C4-2B (cell line): Measurements from ENCODE around the gene DDRGK1.

Experiments used
- H3K27ac ChIP-seq: fragments of 450-650 bp; 2 replicates; pipeline ENCODE4 v1.5.1; 2017
- ZFX ChIP-seq: fragments of 450-650 bp; IDR thresholded peaks from 2 replicates; pipeline ENCODE4 v1.6.1; 2017
- TF ChIP-seq, protein P1 (sequence below): fragments of 450-650 bp; conservative IDR thresholded peaks from 2 replicates; pipeline ENCODE4 v1.5.1; 2017; ENCODE audit warnings: mild to moderate bottlenecking

DDRGK1 gene

DNA sequence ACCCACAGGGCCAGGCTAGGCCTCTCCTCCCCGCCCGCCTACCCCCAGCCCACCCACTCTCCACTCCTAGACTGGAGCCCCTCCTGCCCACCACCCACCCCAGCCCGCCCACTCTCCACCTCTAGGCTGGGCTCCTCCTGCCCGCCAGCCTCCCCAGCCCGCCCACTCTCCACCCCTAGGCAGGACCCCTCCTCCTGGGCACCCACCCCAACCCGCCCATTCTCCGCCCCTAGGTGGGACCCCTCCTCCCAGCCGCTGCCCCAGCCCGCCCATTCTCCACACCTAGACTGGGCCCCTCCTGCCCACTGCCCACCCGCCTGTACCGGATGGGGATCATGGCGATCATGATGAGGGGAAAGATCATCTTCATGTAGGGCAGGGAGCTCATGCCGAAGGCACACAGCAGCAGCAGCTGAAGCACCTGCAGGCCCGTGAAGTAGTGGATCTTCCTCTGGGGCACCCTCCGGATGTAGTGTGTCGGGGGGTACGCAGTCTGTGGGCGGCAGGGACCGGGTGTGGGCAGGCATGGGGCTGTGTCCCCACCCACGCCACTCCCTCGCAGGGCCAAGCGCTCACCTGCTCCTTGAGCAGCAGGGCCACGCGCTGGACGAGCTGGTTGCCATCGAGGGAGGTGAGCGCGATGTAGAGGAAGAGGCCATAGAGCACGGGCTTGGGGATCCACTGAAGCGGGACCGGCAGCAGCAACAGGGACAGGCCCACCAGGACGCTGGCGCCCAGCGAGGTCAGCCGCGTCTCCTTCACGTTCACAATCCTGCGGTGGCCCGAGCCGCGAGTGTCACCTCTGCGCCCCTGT is 23.7 kb upstream of the DDRGK1 start:
- no peak for TF ChIP-seq ZFX
- TF ChIP-seq, protein P1, sequence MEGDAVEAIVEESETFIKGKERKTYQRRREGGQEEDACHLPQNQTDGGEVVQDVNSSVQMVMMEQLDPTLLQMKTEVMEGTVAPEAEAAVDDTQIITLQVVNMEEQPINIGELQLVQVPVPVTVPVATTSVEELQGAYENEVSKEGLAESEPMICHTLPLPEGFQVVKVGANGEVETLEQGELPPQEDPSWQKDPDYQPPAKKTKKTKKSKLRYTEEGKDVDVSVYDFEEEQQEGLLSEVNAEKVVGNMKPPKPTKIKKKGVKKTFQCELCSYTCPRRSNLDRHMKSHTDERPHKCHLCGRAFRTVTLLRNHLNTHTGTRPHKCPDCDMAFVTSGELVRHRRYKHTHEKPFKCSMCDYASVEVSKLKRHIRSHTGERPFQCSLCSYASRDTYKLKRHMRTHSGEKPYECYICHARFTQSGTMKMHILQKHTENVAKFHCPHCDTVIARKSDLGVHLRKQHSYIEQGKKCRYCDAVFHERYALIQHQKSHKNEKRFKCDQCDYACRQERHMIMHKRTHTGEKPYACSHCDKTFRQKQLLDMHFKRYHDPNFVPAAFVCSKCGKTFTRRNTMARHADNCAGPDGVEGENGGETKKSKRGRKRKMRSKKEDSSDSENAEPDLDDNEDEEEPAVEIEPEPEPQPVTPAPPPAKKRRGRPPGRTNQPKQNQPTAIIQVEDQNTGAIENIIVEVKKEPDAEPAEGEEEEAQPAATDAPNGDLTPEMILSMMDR, result no peak

DNA sequence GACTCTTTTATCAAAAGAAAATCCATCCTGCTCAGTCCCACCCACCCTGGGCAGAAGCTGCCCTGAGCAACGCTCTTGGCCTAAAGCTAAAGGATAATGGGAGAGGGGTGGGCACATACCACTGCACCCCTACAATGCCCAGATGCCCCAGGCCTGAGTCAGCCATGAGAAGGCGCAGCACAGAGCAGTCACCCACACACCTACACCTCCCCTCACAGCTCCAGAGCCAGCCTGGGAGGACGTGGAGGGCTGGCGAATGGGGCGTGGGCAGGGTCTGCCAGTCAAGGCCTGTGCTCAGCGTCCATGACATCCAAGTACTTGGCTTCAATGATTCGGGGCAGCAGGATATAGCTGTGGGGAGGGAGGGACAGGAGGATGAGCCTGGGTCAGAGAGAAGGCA is 23.0 kb upstream of the DDRGK1 start:
- no peak overlapping the region for H3K27ac ChIP-seq
- TF ChIP-seq ZFX, result no peak
- TF ChIP-seq, protein P1, result no peak

More for the DNA sequence above, 23.7 kb upstream of the DDRGK1 start:
- H3K27ac ChIP-seq, result no peak overlapping the region

DNA sequence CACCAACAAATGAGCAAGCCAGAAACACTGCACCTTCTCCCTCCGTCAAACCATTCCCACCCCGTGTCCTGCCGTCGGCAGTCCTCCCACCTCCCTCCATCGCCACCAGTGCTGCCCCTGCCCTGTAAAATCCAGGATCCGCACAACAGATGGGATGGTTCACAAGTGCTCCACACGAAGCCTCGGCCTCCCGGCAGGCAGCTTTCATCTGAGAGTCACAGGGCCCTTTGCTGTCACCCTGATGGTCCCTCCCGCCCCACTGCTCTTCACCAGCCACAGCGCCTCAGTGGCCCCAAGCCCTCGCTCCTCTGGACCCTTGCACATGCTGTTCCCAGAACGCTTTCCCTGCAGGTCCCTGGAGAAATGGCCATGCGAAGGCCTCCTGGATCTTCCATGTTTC is 22.4 kb upstream of the DDRGK1 start:
- no peak for TF ChIP-seq ZFX
- TF ChIP-seq, protein P1, result no peak

DNA sequence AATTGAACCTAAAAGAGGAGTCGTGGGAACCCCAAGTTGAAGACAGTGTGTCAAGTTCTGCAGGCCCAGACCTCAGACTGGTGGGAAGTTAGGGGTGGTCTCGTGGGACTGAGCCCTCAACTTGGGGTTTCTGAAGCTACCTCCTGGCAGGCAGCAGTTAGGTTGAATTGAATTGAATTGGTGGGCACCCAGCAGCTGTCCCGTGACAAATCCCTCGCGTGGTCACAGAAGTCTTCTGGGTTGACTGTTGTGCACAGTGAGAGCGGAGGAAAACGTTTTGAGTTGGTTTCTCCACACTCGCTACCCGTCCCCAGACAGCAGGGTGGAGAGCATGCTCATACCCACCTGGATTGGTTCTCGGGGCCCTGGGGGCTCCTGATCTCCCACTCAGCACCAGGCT is 21.6 kb upstream of the DDRGK1 start:
- no peak overlapping the region for H3K27ac ChIP-seq
- TF ChIP-seq ZFX, result no peak
- TF ChIP-seq, protein P1, result no peak

More for the DNA sequence above, 22.4 kb upstream of the DDRGK1 start:
- no peak overlapping the region for H3K27ac ChIP-seq

DNA sequence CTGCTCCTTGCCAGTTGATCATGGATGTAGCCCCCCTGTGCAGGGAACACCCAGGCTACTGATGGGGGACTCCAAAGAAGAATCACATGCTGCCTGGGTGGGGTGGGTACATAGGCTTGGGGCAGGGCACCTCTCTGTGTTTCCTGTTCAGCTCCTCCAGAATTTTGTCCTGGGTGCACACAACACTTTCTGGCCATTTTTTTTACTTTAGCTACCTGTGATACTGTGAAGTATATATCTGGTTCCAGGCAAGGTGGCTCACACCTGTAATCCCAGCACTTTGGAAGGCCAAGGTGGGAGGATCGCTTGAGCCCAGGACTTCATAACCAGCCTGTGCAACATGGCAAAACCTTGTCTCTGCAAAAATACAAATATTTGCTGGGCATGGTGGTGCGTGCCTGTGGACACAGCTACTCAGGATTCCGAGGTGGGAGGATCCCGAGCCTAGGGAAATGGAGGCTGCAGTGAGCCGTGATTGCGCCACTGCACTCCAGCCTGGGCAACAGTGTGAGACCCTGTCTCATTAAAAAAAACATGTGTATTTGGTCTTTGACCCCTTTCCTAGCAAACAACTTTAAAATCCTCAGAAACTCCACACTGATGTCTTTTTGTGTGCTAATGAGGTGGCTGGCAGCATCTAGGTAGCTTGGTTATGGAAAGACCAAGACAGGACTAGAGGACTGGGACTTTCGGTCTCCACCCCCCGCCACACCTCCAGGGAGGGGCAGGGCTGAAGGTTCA is 20.4 kb upstream of the DDRGK1 start:
- TF ChIP-seq, protein P1, result no peak
- TF ChIP-seq ZFX, result no peak
- no peak overlapping the region for H3K27ac ChIP-seq

DNA sequence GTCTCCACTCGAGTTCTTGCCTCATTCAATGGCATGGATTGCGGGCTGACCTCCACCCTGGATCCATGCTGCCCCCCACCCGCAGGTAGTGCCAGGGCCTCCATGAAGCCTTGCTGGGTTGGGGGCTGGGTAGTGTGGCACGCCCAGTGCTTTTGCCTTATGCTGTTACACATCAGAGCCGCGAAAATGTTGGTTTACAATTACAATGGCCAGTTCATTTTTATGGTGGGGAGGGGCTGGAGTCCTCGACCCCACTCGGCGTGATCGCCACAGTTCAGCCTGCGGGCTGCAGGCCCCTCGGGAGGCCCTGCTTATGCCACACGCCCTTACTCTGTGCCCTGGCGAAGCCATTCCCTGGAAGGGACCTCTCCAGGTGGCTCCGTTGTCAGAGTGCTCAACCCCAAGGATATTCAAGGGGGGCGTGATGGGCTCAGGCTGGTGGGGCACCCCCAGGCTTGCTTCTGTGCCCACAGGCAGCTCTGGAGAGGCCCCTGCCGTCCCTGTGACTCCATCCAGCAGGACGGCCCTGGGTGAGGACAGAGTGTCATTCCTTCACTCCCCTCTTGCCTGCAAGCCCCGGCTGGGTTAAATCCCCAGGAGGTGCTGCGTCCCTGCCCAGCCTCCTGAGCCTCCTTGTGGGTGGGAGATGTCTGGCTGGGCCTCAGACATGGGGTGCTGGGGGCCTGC is 19.7 kb upstream of the DDRGK1 start:
- no peak overlapping the region for H3K27ac ChIP-seq
- no peak for TF ChIP-seq ZFX
- TF ChIP-seq, protein P1, result no peak

DNA sequence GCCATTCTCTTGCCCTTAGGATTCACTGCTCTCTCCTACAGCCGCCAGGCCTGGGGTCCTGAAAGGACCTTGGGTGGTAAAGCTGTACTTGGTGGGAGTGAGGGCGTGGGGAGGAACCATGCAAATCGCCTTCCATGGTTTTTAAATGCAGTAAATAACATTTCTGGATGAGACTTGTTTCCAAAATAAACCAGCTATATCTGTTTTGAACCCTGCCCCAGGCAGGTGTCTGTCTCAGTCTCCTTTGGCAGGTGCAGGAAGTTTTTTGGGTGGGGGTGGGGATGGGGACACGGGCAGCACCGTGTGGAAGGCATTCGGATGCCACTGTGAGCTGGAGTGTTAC is 19.1 kb upstream of the DDRGK1 start:
- no peak for TF ChIP-seq ZFX
- TF ChIP-seq, protein P1, result no peak
- no peak overlapping the region for H3K27ac ChIP-seq
